HepG2 (cell line): ENCODE measurements around the gene PPM1H. TPM values are rescaled to one million over a fixed set of nuclear protein-coding genes. Genes with fewer than 3 reads are reported as not detected.
A peak's percentile ranks its signal among the peaks of the same experiment; 100 is the strongest.

Source experiments
- AKAP8 ChIP-seq: sonication (generic); formaldehyde crosslinking; IDR thresholded peaks from 2 replicates; pipeline ENCODE4 v1.5.1; 2020; ENCODE audit warnings: mild to moderate bottlenecking, missing genetic modification reagents
- ATM ChIP-seq: fragments of 450-650 bp; IDR thresholded peaks from 2 replicates; pipeline ENCODE4 v1.7.1; 2017; ENCODE audit warnings: mild to moderate bottlenecking, borderline replicate concordance
- BORCS8-MEF2B ChIP-seq: sonication (generic); formaldehyde crosslinking; IDR thresholded peaks from 2 replicates; pipeline ENCODE4 v1.8.0; 2022; ENCODE audit warnings: mild to moderate bottlenecking, missing genetic modification reagents
- CC2D1A ChIP-seq: sonication (generic); formaldehyde crosslinking; IDR thresholded peaks from 2 replicates; pipeline ENCODE4 v1.8.1; 2023; ENCODE audit warnings: mild to moderate bottlenecking, missing genetic modification reagents
- HOXA7 ChIP-seq: sonication (generic); formaldehyde crosslinking; IDR thresholded peaks from 2 replicates; pipeline ENCODE4 v1.8.1; 2022; ENCODE audit warnings: mild to moderate bottlenecking, missing genetic modification reagents, moderate library complexity
- KAT7 ChIP-seq: IDR thresholded peaks from 2 replicates; pipeline ENCODE4 v1.6.1; 2018; ENCODE audit warnings: borderline replicate concordance, missing compliant biosample characterization
- KDM2A ChIP-seq: sonication (generic); formaldehyde crosslinking; IDR thresholded peaks from 2 replicates; pipeline ENCODE4 v1.4.0; 2020; ENCODE audit warnings: low read depth, missing genetic modification reagents, borderline replicate concordance
- LCORL ChIP-seq, 2 experiments: fragments of 450-650 bp in 1 of 2; sonication (generic) in 1 of 2; formaldehyde crosslinking in 1 of 2; IDR thresholded peaks; 2 replicates each; pipeline versions ENCODE4 v1.5.0 to v1.6.1; 2017 to 2020; ENCODE audit warnings: antibody characterized with exemption in 1 of 2, missing genetic modification reagents in 1 of 2
- NFE2L1 ChIP-seq: sonication (generic); formaldehyde crosslinking; IDR thresholded peaks from 2 replicates; pipeline ENCODE4 v1.4.0; 2020; ENCODE audit warnings: missing genetic modification reagents, mild to moderate bottlenecking, borderline replicate concordance
- NFIC ChIP-seq: IDR thresholded peaks from 2 replicates; pipeline ENCODE4 v1.6.1; 2012; ENCODE audit warnings: mild to moderate bottlenecking, low read length, inconsistent platforms
- NKX3-1 ChIP-seq: sonication (generic); formaldehyde crosslinking; IDR thresholded peaks from 2 replicates; pipeline ENCODE4 v1.5.0; 2020; ENCODE audit warnings: missing genetic modification reagents
- NONO ChIP-seq, 2 experiments: fragments of 450-650 bp in 1 of 2; sonication (generic) in 1 of 2; formaldehyde crosslinking in 1 of 2; IDR thresholded peaks in 1 of 2; conservative IDR thresholded peaks in 1 of 2; 2 replicates each; pipeline versions ENCODE4 v1.6.1 to v1.8.0; 2017 to 2022; ENCODE audit warnings: mild to moderate bottlenecking in 1 of 2, missing genetic modification reagents in 1 of 2, moderate library complexity in 1 of 2
- PRMT3 ChIP-seq: sonication (generic); formaldehyde crosslinking; IDR thresholded peaks from 2 replicates; pipeline ENCODE4 v1.8.1; 2022; ENCODE audit warnings: low read depth, mild to moderate bottlenecking, moderate library complexity, missing genetic modification reagents, borderline replicate concordance
- SALL1 ChIP-seq: sonication (generic); formaldehyde crosslinking; IDR thresholded peaks from 2 replicates; pipeline ENCODE4 v1.8.0; 2022; ENCODE audit warnings: mild to moderate bottlenecking, missing genetic modification reagents
- TBX3 ChIP-seq: fragments of 450-650 bp; IDR thresholded peaks from 2 replicates; pipeline ENCODE4 v1.6.1; 2017; ENCODE audit warnings: antibody characterized with exemption, mild to moderate bottlenecking, inconsistent platforms, borderline replicate concordance
- TSC22D2 ChIP-seq: sonication (generic); formaldehyde crosslinking; IDR thresholded peaks from 2 replicates; pipeline ENCODE4 v1.5.1; 2020; ENCODE audit warnings: missing genetic modification reagents, mild to moderate bottlenecking, borderline replicate concordance
- ZFP1 ChIP-seq: IDR thresholded peaks from 2 replicates; pipeline ENCODE4 v1.6.1; 2016
- ZKSCAN5 ChIP-seq: sonication (generic); formaldehyde crosslinking; IDR thresholded peaks from 2 replicates; pipeline ENCODE4 v1.5.1; 2020; ENCODE audit warnings: mild to moderate bottlenecking, missing genetic modification reagents
- ZMYM4 ChIP-seq: sonication (generic); formaldehyde crosslinking; IDR thresholded peaks from 2 replicates; pipeline ENCODE4 v1.8.1; 2023; ENCODE audit warnings: mild to moderate bottlenecking, missing genetic modification reagents
- ZNF232 ChIP-seq: sonication (generic); formaldehyde crosslinking; IDR thresholded peaks from 2 replicates; pipeline ENCODE4 v1.4.0; 2020; ENCODE audit warnings: missing genetic modification reagents, borderline replicate concordance
- ZNF468 ChIP-seq: sonication (generic); formaldehyde crosslinking; IDR thresholded peaks from 2 replicates; pipeline ENCODE4 v1.8.0; 2022; ENCODE audit warnings: mild to moderate bottlenecking, moderate library complexity, missing genetic modification reagents
- ZNF644 ChIP-seq: IDR thresholded peaks from 2 replicates; pipeline ENCODE4 v1.6.1; 2016; ENCODE audit warnings: low read depth
- ZSCAN21 ChIP-seq: sonication (generic); formaldehyde crosslinking; IDR thresholded peaks from 2 replicates; pipeline ENCODE4 v1.8.0; 2022; ENCODE audit warnings: mild to moderate bottlenecking, missing genetic modification reagents, moderate library complexity, borderline replicate concordance
- polyA plus RNA-seq, 8 experiments: library from polyadenylated mRNA; depleted of rRNA in 3 of 8; stranded (reverse) in 7 of 8; unstranded in 1 of 8; fragments of >200 nt; fragmentation: Illumina TruSeq in 4 of 8; extraction: Trizol in 4 of 8; gene quantifications; 2 replicates each; pipeline versions ENCODE4 v1.2.1 to v1.2.3, GENCODE V29; 2011 to 2016; ENCODE audit warnings: low read depth in 4 of 8, missing spikeins in 1 of 8, mixed read lengths in 1 of 8; ENCODE audit not compliant: insufficient read depth in 1 of 8
- total RNA-seq, 5 experiments: library from RNA; depleted of rRNA; stranded (reverse); fragments of >200 nt; fragmentation: Illumina TruSeq; extraction: Trizol; gene quantifications; 2 replicates each; pipeline ENCODE4 v1.2.3, GENCODE V29; 2016; ENCODE audit warnings: low read depth in 1 of 5
- TF ChIP-seq, protein P1 (sequence below): sonication (generic); formaldehyde crosslinking; IDR thresholded peaks from 2 replicates; pipeline ENCODE4 v1.9.0; 2021; ENCODE audit warnings: missing genetic modification reagents, mild to moderate bottlenecking, borderline replicate concordance
- TF ChIP-seq, protein P2 (sequence below): sonication (generic); formaldehyde crosslinking; IDR thresholded peaks from 2 replicates; pipeline ENCODE4 v1.5.1; 2020; ENCODE audit warnings: mild to moderate bottlenecking, missing genetic modification reagents, moderate library complexity

Gene PPM1H
- total and polyA plus RNA-seq, 2 of the 13 experiments (the other 11 are each of a cell fraction or from before 2014, with no cell fraction given), result 29.1 to 38.1 TPM

DNA sequence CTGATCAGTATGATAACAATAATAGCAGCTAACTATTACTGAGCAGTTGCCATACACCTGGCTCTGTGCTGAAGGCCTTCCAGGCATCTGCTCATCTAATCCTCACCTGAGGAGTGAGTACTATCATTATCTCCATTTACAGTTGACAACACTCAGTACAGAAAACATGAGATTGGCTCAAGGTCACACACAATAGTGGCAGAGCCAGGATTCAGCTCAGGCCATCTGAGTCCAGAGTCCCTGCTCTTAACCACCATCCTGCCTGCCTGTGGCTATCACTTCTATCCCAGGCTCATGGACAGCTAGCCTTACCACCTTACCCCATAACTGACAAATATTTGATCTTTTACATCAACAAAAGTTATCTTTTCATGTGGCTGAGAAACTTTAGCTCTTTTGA lies 155.5 kb downstream of the PPM1H start (continued):
- peak; percentile 37; the same call in 1 of the 2 replicates for TF ChIP-seq CC2D1A (CRISPR knock-in tag)
- 0 out of 2 replicates have a peak, but pooled peaks have one; percentile 28 for TF ChIP-seq ZMYM4 (CRISPR knock-in tag)
- no peak for TF ChIP-seq TBX3
- no peak for TF ChIP-seq TSC22D2 (CRISPR knock-in tag)
- 0 out of 2 replicates have a peak, but pooled peaks have one; percentile 42 for TF ChIP-seq ZNF232 (CRISPR knock-in tag)
- no peak for TF ChIP-seq NFE2L1 (CRISPR knock-in tag)
- no peak for TF ChIP-seq BORCS8-MEF2B (CRISPR knock-in tag)
- no peak for TF ChIP-seq NFIC
- TF ChIP-seq ZNF644 (CRISPR knock-in tag), result peak; percentile 76; the same call in 1 of the 2 replicates
- TF ChIP-seq ZKSCAN5 (CRISPR knock-in tag), result no peak
- TF ChIP-seq KAT7 (CRISPR knock-in tag), result no peak
- TF ChIP-seq ZNF468 (CRISPR knock-in tag), result no peak
- TF ChIP-seq ATM, result no peak
- no peak for TF ChIP-seq ZSCAN21
- TF ChIP-seq NONO (IDR thresholded peaks at IDR 0.05), result no peak
- TF ChIP-seq NONO (CRISPR knock-in tag; conservative IDR thresholded peaks at IDR 0.05), result peak; percentile 38; the same call in 1 of the 2 replicates
- TF ChIP-seq NKX3-1 (CRISPR knock-in tag), result no peak
- TF ChIP-seq HOXA7 (CRISPR knock-in tag), result no peak
- TF ChIP-seq SALL1 (CRISPR knock-in tag), result peak; percentile 62
- TF ChIP-seq, protein P1, sequence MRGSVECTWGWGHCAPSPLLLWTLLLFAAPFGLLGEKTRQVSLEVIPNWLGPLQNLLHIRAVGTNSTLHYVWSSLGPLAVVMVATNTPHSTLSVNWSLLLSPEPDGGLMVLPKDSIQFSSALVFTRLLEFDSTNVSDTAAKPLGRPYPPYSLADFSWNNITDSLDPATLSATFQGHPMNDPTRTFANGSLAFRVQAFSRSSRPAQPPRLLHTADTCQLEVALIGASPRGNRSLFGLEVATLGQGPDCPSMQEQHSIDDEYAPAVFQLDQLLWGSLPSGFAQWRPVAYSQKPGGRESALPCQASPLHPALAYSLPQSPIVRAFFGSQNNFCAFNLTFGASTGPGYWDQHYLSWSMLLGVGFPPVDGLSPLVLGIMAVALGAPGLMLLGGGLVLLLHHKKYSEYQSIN (CRISPR knock-in tag), result no peak
- no peak for TF ChIP-seq LCORL (IDR thresholded peaks at IDR 0.05)
- TF ChIP-seq LCORL (CRISPR knock-in tag; IDR thresholded peaks at IDR 0.05), result no peak
- TF ChIP-seq, protein P2, sequence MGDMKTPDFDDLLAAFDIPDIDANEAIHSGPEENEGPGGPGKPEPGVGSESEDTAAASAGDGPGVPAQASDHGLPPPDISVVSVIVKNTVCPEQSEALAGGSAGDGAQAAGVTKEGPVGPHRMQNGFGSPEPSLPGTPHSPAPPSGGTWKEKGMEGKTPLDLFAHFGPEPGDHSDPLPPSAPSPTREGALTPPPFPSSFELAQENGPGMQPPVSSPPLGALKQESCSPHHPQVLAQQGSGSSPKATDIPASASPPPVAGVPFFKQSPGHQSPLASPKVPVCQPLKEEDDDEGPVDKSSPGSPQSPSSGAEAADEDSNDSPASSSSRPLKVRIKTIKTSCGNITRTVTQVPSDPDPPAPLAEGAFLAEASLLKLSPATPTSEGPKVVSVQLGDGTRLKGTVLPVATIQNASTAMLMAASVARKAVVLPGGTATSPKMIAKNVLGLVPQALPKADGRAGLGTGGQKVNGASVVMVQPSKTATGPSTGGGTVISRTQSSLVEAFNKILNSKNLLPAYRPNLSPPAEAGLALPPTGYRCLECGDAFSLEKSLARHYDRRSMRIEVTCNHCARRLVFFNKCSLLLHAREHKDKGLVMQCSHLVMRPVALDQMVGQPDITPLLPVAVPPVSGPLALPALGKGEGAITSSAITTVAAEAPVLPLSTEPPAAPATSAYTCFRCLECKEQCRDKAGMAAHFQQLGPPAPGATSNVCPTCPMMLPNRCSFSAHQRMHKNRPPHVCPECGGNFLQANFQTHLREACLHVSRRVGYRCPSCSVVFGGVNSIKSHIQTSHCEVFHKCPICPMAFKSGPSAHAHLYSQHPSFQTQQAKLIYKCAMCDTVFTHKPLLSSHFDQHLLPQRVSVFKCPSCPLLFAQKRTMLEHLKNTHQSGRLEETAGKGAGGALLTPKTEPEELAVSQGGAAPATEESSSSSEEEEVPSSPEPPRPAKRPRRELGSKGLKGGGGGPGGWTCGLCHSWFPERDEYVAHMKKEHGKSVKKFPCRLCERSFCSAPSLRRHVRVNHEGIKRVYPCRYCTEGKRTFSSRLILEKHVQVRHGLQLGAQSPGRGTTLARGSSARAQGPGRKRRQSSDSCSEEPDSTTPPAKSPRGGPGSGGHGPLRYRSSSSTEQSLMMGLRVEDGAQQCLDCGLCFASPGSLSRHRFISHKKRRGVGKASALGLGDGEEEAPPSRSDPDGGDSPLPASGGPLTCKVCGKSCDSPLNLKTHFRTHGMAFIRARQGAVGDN, result no peak
- TF ChIP-seq ZFP1 (CRISPR knock-in tag), result no peak
- no peak for TF ChIP-seq PRMT3 (CRISPR knock-in tag)
- no peak for TF ChIP-seq AKAP8 (CRISPR knock-in tag)
- no peak for TF ChIP-seq KDM2A (CRISPR knock-in tag)
